HG02943 (cell line): ENCODE measurements around the gene MED27.

ENCODE experiments used
- ATAC-seq: cut with Tn5 transposase; IDR thresholded peaks from one replicate; pipeline ENCODE4 v1.9.1; 2021; ENCODE audit warnings: mild to moderate bottlenecking, low read depth, moderate library complexity; ENCODE audit not compliant: unreplicated experiment

Gene MED27

DNA sequence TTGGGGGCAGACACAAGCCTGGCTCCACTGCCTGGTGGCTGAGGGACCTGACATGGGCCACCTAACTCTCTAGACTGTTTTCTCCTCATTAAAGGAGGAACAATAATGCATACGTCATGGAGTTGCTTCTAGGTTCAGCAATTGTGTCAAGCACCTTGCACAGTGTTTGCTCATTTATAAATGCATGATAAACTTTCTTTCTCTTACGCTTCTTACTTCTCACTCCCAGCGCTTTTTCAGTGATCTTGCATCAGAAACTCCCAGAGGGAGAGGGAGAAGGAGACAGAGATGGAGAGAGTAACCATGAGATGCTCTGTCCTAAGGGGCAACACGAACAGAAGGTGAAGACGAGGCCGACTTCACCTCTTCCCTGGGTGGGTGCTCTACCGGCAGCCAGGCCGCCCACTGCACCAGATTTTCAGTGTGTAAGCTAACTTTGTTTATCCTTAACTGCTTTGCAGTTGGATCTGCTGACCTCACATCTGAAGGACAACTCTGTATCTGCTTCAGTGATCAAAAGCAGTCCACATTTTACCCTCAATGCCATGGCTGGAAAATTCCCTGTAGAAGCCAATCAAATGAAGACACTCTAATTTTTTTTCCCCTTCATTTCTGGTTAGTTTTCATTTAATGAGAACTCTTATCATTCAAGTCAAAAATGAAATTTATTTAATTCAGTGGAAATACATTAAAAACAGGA lies 35.3 kb downstream of the MED27 start:
- no peak for ATAC-seq

- no peak for ATAC-seq
Observed at GRCh38 chr9:132043708-132044107, 36.0 kb downstream of the MED27 start.

DNA sequence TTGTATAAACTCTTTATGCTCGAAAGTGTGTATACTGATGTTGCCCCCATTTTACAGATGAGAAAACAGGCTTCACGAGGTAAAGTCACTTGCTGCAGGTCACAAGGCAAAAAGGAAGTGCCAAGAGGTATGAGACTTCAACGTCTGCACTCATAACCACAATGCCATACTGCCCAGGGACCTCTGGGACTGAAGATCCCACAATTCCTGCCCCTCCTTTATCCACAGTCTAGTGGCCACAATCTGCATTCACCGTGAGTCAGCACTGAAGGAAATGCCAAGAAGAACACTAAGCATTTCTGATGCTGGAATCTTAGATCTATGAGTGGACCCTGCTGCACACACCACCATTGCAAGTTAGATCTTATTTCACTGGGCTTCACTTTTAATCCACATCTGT lies 37.3 kb downstream of the MED27 start:
- ATAC-seq = no peak

- ATAC-seq = no peak
Observed at GRCh38 chr9:132041798-132042197, 37.9 kb downstream of the MED27 start.

GRCh38 chr9:132040808-132041207 lies 38.9 kb downstream of the MED27 start:
- no peak for ATAC-seq

GRCh38 chr9:132040246-132040645 lies 39.4 kb downstream of the MED27 start:
- ATAC-seq = no peak

DNA sequence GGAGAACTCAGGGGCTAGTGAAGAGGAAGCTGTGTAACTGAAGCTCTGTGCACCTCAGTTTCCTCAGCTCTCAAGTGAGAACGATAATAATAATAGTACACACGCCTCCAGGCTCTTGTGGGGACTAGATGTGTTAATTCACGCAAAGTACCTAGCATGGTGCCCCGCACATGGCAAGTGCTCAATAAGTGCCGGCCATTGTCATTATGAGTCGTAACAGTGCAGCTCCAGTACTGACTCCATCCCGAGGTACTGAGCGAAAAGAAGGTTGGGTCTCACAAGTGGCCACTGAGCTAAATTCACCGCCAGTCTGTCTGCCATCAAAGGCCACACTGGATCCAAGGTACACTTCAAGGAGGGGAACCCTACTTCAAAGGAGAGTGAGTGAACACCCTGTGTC lies 40.4 kb downstream of the MED27 start:
- no peak for ATAC-seq

DNA sequence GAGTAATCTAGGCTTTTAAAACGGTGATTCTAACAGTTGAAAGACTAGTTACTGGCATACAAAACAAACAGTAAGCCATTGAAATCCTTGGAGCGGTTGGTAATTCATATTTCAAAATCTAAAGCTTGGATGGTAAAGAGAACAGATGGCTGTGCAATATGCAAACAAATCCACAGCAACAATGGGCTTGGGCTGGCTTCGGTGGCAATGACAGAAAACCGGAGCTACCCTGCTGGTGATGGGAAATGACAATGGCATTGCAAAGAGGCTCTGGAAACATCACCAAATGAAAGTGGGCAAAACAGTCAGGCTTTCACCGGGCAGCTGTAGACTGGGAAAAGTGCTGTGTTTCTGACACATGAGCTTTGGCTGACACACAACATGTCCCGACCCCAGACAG lies 42.2 kb downstream of the MED27 start:
- ATAC-seq = no peak

- ATAC-seq = no peak
Observed at GRCh38 chr9:132036521-132036920, 43.1 kb downstream of the MED27 start.

GRCh38 chr9:132035679-132036078 lies 44.0 kb downstream of the MED27 start:
- ATAC-seq = no peak

DNA sequence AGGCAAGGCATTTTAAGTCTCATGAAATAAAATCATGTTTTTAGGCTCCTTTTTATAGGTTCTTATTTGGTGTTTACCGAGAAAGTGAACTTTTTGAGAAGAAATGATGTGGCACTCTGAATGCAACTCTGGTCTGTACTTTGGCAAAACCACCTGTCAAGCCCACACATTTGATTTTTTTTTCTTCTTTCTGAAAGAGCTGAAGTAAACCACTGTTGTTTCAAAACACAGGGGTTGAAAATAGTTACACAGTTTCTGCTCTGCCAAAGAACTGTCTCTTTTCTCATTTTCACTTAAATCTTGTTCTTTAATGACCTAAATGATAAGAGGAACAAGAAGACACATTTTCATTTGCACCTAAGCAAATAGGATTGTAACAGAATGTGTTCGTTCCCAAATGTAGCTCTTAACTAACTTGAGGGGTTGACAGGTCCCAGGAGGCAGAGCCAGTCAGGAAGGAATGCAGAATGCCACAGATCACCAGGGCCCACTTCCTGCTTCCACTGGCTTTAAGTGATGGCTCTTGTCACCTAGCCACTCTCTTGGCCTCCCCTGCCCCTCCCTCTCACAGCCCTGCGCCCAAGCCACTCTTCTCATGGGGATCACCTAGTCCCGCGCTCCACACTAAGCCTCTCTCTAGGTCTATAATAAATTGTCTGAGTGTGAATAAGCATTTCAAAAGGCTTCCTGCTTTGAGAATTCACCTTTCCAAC lies 47.3 kb downstream of the MED27 start:
- ATAC-seq = no peak

GRCh38 chr9:132031467-132032237 lies 48.0 kb downstream of the MED27 start:
- ATAC-seq = no peak

DNA sequence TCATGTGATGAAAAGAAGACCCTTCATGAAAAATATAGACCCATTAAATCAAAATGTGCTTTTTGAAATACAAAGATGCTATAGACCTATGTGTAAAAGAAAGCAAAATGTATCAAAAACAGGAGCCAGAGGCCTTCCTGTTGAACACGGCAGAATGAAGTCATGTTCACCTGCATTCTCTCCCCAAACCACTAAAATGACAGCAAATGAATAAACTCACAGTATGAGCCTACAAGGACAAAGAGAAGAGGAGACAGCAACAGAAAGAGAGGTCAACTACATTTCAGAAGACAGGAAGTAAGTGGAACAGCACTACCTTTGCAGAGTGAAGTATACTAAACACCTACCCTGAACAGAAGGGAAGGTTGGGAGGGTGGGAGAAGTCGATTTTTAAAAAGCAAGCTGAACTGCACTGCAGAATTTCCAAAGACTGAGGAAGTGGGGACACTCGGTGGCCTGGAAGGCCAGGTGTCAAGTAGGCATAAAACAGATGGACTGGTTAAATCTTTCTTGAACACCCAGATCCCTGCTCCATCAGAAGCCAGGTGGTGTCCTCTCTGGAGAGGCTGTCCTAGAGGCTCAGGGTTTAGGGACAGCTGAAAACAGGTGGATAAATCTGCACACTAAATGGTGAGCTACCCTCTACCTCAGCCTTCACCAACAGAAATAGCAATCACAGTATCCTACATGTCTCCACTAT lies 48.9 kb downstream of the MED27 start:
- no peak for ATAC-seq

GRCh38 chr9:132027752-132028663 lies 51.7 kb downstream of the MED27 start:
- ATAC-seq = no peak

GRCh38 chr9:132026932-132027585 lies 52.6 kb downstream of the MED27 start:
- ATAC-seq = no peak

DNA sequence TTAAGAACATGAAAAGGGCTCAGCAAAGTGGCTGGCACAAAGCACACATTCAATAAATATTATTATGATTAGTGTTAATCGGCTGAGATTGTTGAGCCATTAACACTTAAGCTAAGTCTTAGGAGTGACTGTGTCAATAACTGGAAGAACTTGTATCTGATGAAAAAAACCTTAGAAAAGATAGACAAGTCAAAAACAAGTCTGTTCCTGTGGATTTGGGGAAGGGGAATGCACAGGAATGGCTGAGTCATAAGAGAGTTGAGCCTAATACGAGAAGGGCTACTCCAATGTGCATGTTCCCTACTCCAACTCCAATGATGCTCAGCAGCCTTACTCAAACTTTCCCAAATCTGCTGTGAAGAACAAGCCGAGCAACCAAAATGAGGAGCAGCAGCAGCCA lies 53.9 kb downstream of the MED27 start:
- no peak for ATAC-seq

DNA sequence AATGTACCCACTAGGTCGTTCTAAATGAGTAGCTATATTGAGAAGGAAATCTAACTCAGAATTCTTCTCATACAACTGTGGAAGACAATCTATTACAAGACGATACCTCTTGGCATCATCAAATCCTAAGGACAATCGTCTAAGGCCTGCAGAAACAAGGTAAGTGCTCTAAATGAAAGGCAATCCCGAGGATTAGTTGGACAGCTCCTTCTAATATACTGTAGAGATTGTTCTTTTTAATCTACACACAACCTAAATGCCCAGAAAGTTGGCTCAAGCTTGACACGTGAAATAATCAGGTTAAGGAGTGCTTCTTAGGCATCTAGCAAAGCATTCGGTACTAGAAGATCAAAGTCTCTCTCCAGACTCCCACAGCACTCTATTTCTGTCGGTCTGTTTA lies 55.1 kb downstream of the MED27 start:
- ATAC-seq = no peak

DNA sequence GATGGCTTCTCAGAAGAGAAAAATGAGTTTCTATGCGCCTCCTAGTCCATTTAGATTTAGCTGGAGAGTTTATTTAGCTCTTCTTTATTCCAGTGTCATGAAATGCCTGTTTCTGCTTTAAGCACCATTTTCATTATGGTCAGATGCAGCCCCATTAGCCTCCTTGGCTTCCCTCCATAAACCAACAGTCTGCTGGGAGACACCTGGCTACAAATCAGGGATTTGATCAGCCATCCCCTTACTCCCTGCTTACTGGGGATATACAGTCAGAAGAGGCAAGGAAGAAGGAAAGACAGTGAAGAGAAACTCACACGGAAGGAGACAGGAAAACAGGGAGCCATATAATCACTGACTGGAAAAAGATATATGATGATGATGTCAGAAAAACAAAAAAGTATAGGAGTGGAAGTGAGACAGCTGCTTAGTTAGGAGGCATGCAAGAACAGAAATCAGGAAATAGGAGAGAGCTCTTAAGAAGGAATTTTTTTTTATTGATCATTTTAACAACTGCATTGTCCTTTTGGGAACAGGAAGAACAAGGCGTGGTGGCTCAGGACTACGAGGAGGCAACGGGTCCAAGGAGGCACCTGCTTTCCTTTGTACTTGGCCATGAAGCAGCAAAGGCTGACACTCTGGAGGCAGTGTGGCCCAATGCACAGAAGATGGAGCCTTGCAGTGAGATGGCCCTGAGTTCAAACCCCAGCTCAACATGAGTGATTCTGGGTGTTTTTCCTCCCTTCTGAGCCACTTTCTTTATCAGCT lies 56.1 kb downstream of the MED27 start:
- no peak for ATAC-seq
